Gastrocnemius medialis (tissue), 4 donors: ENCODE data around the gene PIGT. TPM values are rescaled to one million over a fixed set of nuclear protein-coding genes. Genes with fewer than 3 reads are reported as not detected.

ENCODE experiments used
- microRNA-seq, 2 donors: library from miRNA; unstranded; fragments of <30 nt; microRNA quantifications; one replicate each; pipeline ENCODE4, GENCODE V29; 2016; ENCODE audit warnings: borderline replicate concordance in 2 of 2
- total RNA-seq, 4 donors: library from RNA; depleted of rRNA; stranded (reverse); fragments of >200 nt; gene quantifications; one replicate each; pipeline versions ENCODE4 v1.1.0 to v1.2.3, GENCODE V29; 2016

Gene PIGT
- total RNA-seq, 4 donors from 2014 or later = 45.9 to 118 (median 94.2) TPM

Small RNA genes lying within 50 kb of the gene (microRNA-seq; reads per million reads assigned to microRNA genes)
- gene MIR6812 = 0 reads per million in 2 donors

Other genes with a start within 250 kb of the PIGT start
- gene PI3, start 241.2 kb upstream of the PIGT start, total RNA-seq = 1 to 10 TPM in 1 of 4 donors, not detected in 3; 1.4 TPM
- not detected for gene SEMG1, start 209.1 kb upstream of the PIGT start, total RNA-seq
- gene SEMG2, start 194.8 kb upstream of the PIGT start, total RNA-seq = not detected
- 1,000 to 10,000 TPM in 1 of 4 donors, 100 to 1,000 TPM in 3; 194 to 1,792 (median 504) TPM for gene SLPI, start 161.6 kb upstream of the PIGT start, total RNA-seq
- not detected for gene RBPJL, start 109.3 kb upstream of the PIGT start, total RNA-seq
- not detected for gene MATN4, start 107.8 kb upstream of the PIGT start, total RNA-seq
- 100 to 1,000 TPM in 2 of 4 donors, 10 to 100 TPM in 2; 50.4 to 168 (median 97.8) TPM for gene SDC4, start 67.7 kb upstream of the PIGT start, total RNA-seq
- gene SYS1, start 53.0 kb upstream of the PIGT start, total RNA-seq = 10 to 100 TPM; 34.0 to 59.5 (median 43.7) TPM
- not detected for gene TP53TG5, start 37.8 kb upstream of the PIGT start, total RNA-seq
- 100 to 1,000 TPM in 3 of 4 donors, 10 to 100 TPM in 1; 99.5 to 155 (median 121) TPM for gene DBNDD2, start 7.9 kb upstream of the PIGT start, total RNA-seq
- not detected for gene WFDC2, start 53.6 kb downstream of the PIGT start, total RNA-seq
- gene SPINT3, start 99.5 kb downstream of the PIGT start, total RNA-seq = not detected
- not detected for gene WFDC6, start 123.3 kb downstream of the PIGT start, total RNA-seq
- gene EPPIN, start 131.3 kb downstream of the PIGT start, total RNA-seq = not detected
- not detected for gene WFDC8, start 163.1 kb downstream of the PIGT start, total RNA-seq
- gene WFDC10A, start 213.6 kb downstream of the PIGT start, total RNA-seq = not detected
- gene WFDC9, start 215.1 kb downstream of the PIGT start, total RNA-seq = not detected